ENCODE data around the gene LRP2BP.
"Not testable (repeated sequence)": the region's sequence is repeated elsewhere in the genome, so short reads cannot be mapped to it uniquely, and the experiment has no call there.

The LRP2BP gene

GRCh38 chr4:185325721-185326120 lies 70.0 kb downstream of the LRP2BP start:
- DNase-seq (ENCODE audit: low spot score) = not testable (repeated sequence)

- not testable (repeated sequence) for DNase-seq (ENCODE audit: low spot score)
Observed at GRCh38 chr4:185324361-185324760, 71.4 kb downstream of the LRP2BP start.

- no peak for DNase-seq (ENCODE audit: low spot score)
Observed at GRCh38 chr4:185323606-185324005, 72.1 kb downstream of the LRP2BP start.

- no peak for DNase-seq (ENCODE audit: low spot score)
Observed at GRCh38 chr4:185322803-185323202, 72.9 kb downstream of the LRP2BP start.

GRCh38 chr4:185318679-185319078 lies 77.0 kb downstream of the LRP2BP start:
- DNase-seq (ENCODE audit: low spot score) = no peak

GRCh38 chr4:185317880-185318279 lies 77.8 kb downstream of the LRP2BP start:
- no peak for DNase-seq (ENCODE audit: low spot score)

- DNase-seq (ENCODE audit: low spot score) = not testable (repeated sequence)
Observed at GRCh38 chr4:185317462-185317861, 78.3 kb downstream of the LRP2BP start.

Small RNA genes within 50 kb of the gene (small RNA-seq; reads per million reads assigned to genes)
- gene RF00019 = 0 reads per million in 2 experiments

Data from SK-N-DZ (cell line).